ENCODE measurements around the gene DLD. TPM values are rescaled to one million over a fixed set of nuclear protein-coding genes. Genes with fewer than 3 reads are reported as not detected.

The DLD gene
- total and polyA plus RNA-seq, 5 donors from 2014 or later = 44.3 to 81.8 (median 51.6) TPM

DNA sequence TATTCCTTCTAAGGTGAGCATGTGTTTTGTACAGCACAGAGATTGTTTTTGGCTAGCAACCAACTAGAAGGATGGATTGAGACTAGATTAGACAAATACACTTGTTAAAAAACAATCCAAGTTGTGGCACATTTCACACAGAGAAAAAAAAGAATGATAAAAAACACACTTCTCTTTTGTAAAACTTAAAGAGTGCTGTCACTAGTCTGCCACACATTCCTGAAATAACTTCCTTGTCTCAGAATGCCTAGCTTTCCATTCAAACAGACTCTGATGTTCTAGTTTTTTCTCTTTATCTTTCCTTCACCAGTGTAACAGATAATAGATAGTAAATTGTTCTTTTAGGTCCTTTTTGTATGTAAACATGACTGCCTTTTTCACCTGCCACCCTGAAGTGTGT, 11.4 kb downstream of the DLD start:
- peaks cover 56% of the 10 kb centered on the region for H3K36me3 ChIP-seq (ENCODE audit: control insufficient read depth, insufficient read depth, low read length)
- no peak overlapping the region for H3K4me3 ChIP-seq (ENCODE audit: low read depth, low read length)
- Mint-ChIP-seq H3K9me3 (no peaks in the 10 kb centered on the region), H3K36me3 (peaks cover 43% of the 10 kb centered on the region), H3K27me3 (no peaks in the 10 kb centered on the region), H3K4me3 (no peak overlapping the region), H3K27ac (peak overlapping the region in 1 of 3 donors; percentile 49), H3K4me1 (peaks cover 25 to 35% (median 29%) of the 10 kb centered on the region in 4 donors)
- H3K9me3 ChIP-seq (ENCODE audit: control insufficient read depth in 2 of 2, low read length in 2 of 2) = no peaks in the 10 kb centered on the region
- DNase-seq = no peak
- no peak for ATAC-seq (ENCODE audit: low read depth in 2 of 2)
- no peak overlapping the region for H3K27ac ChIP-seq (ENCODE audit: insufficient read depth, low read length, poor library complexity, severe bottlenecking)
- peaks cover 4% of the 10 kb centered on the region for H3K4me1 ChIP-seq (ENCODE audit: control insufficient read depth, insufficient read depth, low read length, poor library complexity, severe bottlenecking)
- H3K27me3 ChIP-seq (ENCODE audit: control insufficient read depth, insufficient read depth, low read length) = no peaks in the 10 kb centered on the region

- no peak overlapping the region for H3K4me3 Mint-ChIP-seq
- H3K4me3 ChIP-seq (ENCODE audit: low read depth, low read length) = no peak overlapping the region
- H3K27ac Mint-ChIP-seq = no peak overlapping the region
- H3K36me3 Mint-ChIP-seq = peaks cover 67% of the 10 kb centered on the region
- no peaks in the 10 kb centered on the region for H3K4me1 ChIP-seq (ENCODE audit: control insufficient read depth, insufficient read depth, low read length, poor library complexity, severe bottlenecking)
- no peak overlapping the region for H3K27ac ChIP-seq (ENCODE audit: insufficient read depth, low read length, poor library complexity, severe bottlenecking)
- DNase-seq (no peak), ATAC-seq (ENCODE audit: low read depth in 2 of 2) (no peak)
- H3K36me3 ChIP-seq (ENCODE audit: control insufficient read depth, insufficient read depth, low read length) = peaks cover 92% of the 10 kb centered on the region
- H3K4me1 Mint-ChIP-seq = peaks cover 2 to 24% (median 11%) of the 10 kb centered on the region in 4 donors
- H3K9me3 ChIP-seq (ENCODE audit: control insufficient read depth in 2 of 2, low read length in 2 of 2) = no peaks in the 10 kb centered on the region
- H3K9me3 Mint-ChIP-seq = peaks cover 0 to 4% (median 0%) of the 10 kb centered on the region in 7 donors
- H3K27me3 ChIP-seq (ENCODE audit: control insufficient read depth, insufficient read depth, low read length) = no peaks in the 10 kb centered on the region
- no peaks in the 10 kb centered on the region for H3K27me3 Mint-ChIP-seq
These were observed 16.8 kb downstream of the DLD start for GRCh38 chr7:107907790-107908189.

GRCh38 chr7:107909445-107909844, 18.5 kb downstream of the DLD start:
- Mint-ChIP-seq H3K9me3 (peaks cover 0 to 4% (median 0%) of the 10 kb centered on the region in 7 donors), H3K4me1 (peaks cover 15 to 32% (median 25%) of the 10 kb centered on the region in 4 donors), H3K27me3 (no peaks in the 10 kb centered on the region), H3K4me3 (no peak overlapping the region), H3K36me3 (peaks cover 75% of the 10 kb centered on the region), H3K27ac (no peak overlapping the region)
- H3K4me1 ChIP-seq (ENCODE audit: control insufficient read depth, insufficient read depth, low read length, poor library complexity, severe bottlenecking) = no peaks in the 10 kb centered on the region
- H3K9me3 ChIP-seq (ENCODE audit: control insufficient read depth in 2 of 2, low read length in 2 of 2) = no peaks in the 10 kb centered on the region
- H3K36me3 ChIP-seq (ENCODE audit: control insufficient read depth, insufficient read depth, low read length) = peaks cover 80% of the 10 kb centered on the region
- ATAC-seq (ENCODE audit: low read depth in 2 of 2) (no peak), DNase-seq (no peak)
- no peaks in the 10 kb centered on the region for H3K27me3 ChIP-seq (ENCODE audit: control insufficient read depth, insufficient read depth, low read length)
- no peak overlapping the region for H3K4me3 ChIP-seq (ENCODE audit: low read depth, low read length)
- H3K27ac ChIP-seq (ENCODE audit: insufficient read depth, low read length, poor library complexity, severe bottlenecking) = no peak overlapping the region

- no peak overlapping the region for H3K4me3 ChIP-seq (ENCODE audit: low read depth, low read length)
- no peaks in the 10 kb centered on the region for H3K27me3 Mint-ChIP-seq
- DNase-seq (no peak), ATAC-seq (ENCODE audit: low read depth in 2 of 2) (no peak)
- H3K27ac Mint-ChIP-seq = peak overlapping the region in 1 of 3 donors; percentile 7
- no peak overlapping the region for H3K27ac ChIP-seq (ENCODE audit: insufficient read depth, low read length, poor library complexity, severe bottlenecking)
- peaks cover 77% of the 10 kb centered on the region for H3K36me3 ChIP-seq (ENCODE audit: control insufficient read depth, insufficient read depth, low read length)
- no peaks in the 10 kb centered on the region for H3K4me1 ChIP-seq (ENCODE audit: control insufficient read depth, insufficient read depth, low read length, poor library complexity, severe bottlenecking)
- H3K9me3 Mint-ChIP-seq = peaks cover 0 to 4% (median 0%) of the 10 kb centered on the region in 7 donors
- H3K9me3 ChIP-seq (ENCODE audit: control insufficient read depth in 2 of 2, low read length in 2 of 2) = no peaks in the 10 kb centered on the region
- peaks cover 72% of the 10 kb centered on the region for H3K36me3 Mint-ChIP-seq
- peaks cover 20 to 34% (median 28%) of the 10 kb centered on the region in 4 donors for H3K4me1 Mint-ChIP-seq
- H3K27me3 ChIP-seq (ENCODE audit: control insufficient read depth, insufficient read depth, low read length) = no peaks in the 10 kb centered on the region
- H3K4me3 Mint-ChIP-seq = no peak overlapping the region
These were observed 21.0 kb downstream of the DLD start for GRCh38 chr7:107911981-107912380.

- no peak overlapping the region for H3K4me3 Mint-ChIP-seq
- no peaks in the 10 kb centered on the region for H3K27me3 ChIP-seq (ENCODE audit: control insufficient read depth, insufficient read depth, low read length)
- DNase-seq = no peak
- no peak for ATAC-seq (ENCODE audit: low read depth in 2 of 2)
- peaks cover 20 to 33% (median 29%) of the 10 kb centered on the region in 4 donors for H3K4me1 Mint-ChIP-seq
- H3K9me3 Mint-ChIP-seq = peaks cover 0 to 4% (median 0%) of the 10 kb centered on the region in 7 donors
- peaks cover 77% of the 10 kb centered on the region for H3K36me3 Mint-ChIP-seq
- no peaks in the 10 kb centered on the region for H3K9me3 ChIP-seq (ENCODE audit: control insufficient read depth in 2 of 2, low read length in 2 of 2)
- peaks cover 78% of the 10 kb centered on the region for H3K36me3 ChIP-seq (ENCODE audit: control insufficient read depth, insufficient read depth, low read length)
- peak overlapping the region in 2 of 3 donors; percentile 31 to 43 for H3K27ac Mint-ChIP-seq
- no peaks in the 10 kb centered on the region for H3K27me3 Mint-ChIP-seq
- H3K27ac ChIP-seq (ENCODE audit: insufficient read depth, low read length, poor library complexity, severe bottlenecking) = no peak overlapping the region
- no peak overlapping the region for H3K4me3 ChIP-seq (ENCODE audit: low read depth, low read length)
- H3K4me1 ChIP-seq (ENCODE audit: control insufficient read depth, insufficient read depth, low read length, poor library complexity, severe bottlenecking) = no peaks in the 10 kb centered on the region
These were observed 22.9 kb downstream of the DLD start for GRCh38 chr7:107913851-107914250.

- Histone ChIP-seq H3K36me3 (ENCODE audit: control insufficient read depth, insufficient read depth, low read length) (peaks cover 79% of the 10 kb centered on the region), H3K4me1 (ENCODE audit: control insufficient read depth, insufficient read depth, low read length, poor library complexity, severe bottlenecking) (no peaks in the 10 kb centered on the region), H3K4me3 (ENCODE audit: low read depth, low read length) (no peak overlapping the region), H3K27ac (ENCODE audit: insufficient read depth, low read length, poor library complexity, severe bottlenecking) (no peak overlapping the region), H3K27me3 (ENCODE audit: control insufficient read depth, insufficient read depth, low read length) (no peaks in the 10 kb centered on the region), H3K9me3 (ENCODE audit: control insufficient read depth in 2 of 2, low read length in 2 of 2) (no peaks in the 10 kb centered on the region)
- peak overlapping the region in 1 of 3 donors; percentile 51 for H3K27ac Mint-ChIP-seq
- DNase-seq (no peak), ATAC-seq (ENCODE audit: low read depth in 2 of 2) (no peak)
- H3K36me3 Mint-ChIP-seq = peaks cover 77% of the 10 kb centered on the region
- H3K4me1 Mint-ChIP-seq = peaks cover 23 to 33% (median 30%) of the 10 kb centered on the region in 4 donors
- no peaks in the 10 kb centered on the region for H3K27me3 Mint-ChIP-seq
- H3K4me3 Mint-ChIP-seq = no peak overlapping the region
- H3K9me3 Mint-ChIP-seq = peaks cover 0 to 4% (median 0%) of the 10 kb centered on the region in 7 donors
These were observed 23.8 kb downstream of the DLD start for GRCh38 chr7:107914831-107915230.

DNA sequence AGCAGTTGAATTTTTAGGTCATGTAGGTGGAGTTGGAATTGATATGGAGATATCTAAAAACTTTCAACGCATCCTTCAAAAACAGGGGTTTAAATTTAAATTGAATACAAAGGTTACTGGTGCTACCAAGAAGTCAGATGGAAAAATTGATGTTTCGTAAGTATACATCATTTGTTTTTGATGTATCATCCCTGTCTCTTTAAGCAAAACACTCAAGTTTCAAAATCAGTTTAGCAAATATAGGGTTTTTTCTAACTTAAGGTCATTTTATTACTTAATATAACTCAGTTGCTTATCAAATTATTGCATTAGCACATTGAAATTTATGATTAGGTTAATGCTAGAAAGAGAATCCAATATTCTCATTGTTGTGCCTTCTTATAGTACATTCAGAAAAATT, 24.6 kb downstream of the DLD start:
- no peak for DNase-seq
- Histone ChIP-seq H3K27ac (ENCODE audit: insufficient read depth, low read length, poor library complexity, severe bottlenecking) (no peak overlapping the region), H3K4me3 (ENCODE audit: low read depth, low read length) (no peak overlapping the region), H3K9me3 (ENCODE audit: control insufficient read depth in 2 of 2, low read length in 2 of 2) (no peaks in the 10 kb centered on the region), H3K4me1 (ENCODE audit: control insufficient read depth, insufficient read depth, low read length, poor library complexity, severe bottlenecking) (no peaks in the 10 kb centered on the region), H3K36me3 (ENCODE audit: control insufficient read depth, insufficient read depth, low read length) (peaks cover 80% of the 10 kb centered on the region), H3K27me3 (ENCODE audit: control insufficient read depth, insufficient read depth, low read length) (no peaks in the 10 kb centered on the region)
- Mint-ChIP-seq H3K4me3 (no peak overlapping the region), H3K4me1 (peaks cover 25 to 38% (median 28%) of the 10 kb centered on the region in 4 donors), H3K27ac (peak overlapping the region in 1 of 3 donors; percentile 51), H3K27me3 (no peaks in the 10 kb centered on the region), H3K36me3 (peaks cover 77% of the 10 kb centered on the region), H3K9me3 (peaks cover 0 to 4% (median 0%) of the 10 kb centered on the region in 7 donors)
- ATAC-seq (ENCODE audit: low read depth in 2 of 2) = no peak
